Activated CD8-positive, alpha-beta memory T cell treated with anti-CD3 and anti-CD28 coated beads, Interleukin-2, amount 50 U/mL, for 48 hours (primary cell): ENCODE results near the gene PAIP1.
"Not testable (repeated sequence)": the region's sequence is repeated elsewhere in the genome, so short reads cannot be mapped to it uniquely, and the experiment has no call there.

Source experiments
- DNase-seq: peaks from one replicate; pipeline ENCODE4 v3.0.0-alpha.2; 2020

The PAIP1 gene, protein sequence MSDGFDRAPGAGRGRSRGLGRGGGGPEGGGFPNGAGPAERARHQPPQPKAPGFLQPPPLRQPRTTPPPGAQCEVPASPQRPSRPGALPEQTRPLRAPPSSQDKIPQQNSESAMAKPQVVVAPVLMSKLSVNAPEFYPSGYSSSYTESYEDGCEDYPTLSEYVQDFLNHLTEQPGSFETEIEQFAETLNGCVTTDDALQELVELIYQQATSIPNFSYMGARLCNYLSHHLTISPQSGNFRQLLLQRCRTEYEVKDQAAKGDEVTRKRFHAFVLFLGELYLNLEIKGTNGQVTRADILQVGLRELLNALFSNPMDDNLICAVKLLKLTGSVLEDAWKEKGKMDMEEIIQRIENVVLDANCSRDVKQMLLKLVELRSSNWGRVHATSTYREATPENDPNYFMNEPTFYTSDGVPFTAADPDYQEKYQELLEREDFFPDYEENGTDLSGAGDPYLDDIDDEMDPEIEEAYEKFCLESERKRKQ

DNA sequence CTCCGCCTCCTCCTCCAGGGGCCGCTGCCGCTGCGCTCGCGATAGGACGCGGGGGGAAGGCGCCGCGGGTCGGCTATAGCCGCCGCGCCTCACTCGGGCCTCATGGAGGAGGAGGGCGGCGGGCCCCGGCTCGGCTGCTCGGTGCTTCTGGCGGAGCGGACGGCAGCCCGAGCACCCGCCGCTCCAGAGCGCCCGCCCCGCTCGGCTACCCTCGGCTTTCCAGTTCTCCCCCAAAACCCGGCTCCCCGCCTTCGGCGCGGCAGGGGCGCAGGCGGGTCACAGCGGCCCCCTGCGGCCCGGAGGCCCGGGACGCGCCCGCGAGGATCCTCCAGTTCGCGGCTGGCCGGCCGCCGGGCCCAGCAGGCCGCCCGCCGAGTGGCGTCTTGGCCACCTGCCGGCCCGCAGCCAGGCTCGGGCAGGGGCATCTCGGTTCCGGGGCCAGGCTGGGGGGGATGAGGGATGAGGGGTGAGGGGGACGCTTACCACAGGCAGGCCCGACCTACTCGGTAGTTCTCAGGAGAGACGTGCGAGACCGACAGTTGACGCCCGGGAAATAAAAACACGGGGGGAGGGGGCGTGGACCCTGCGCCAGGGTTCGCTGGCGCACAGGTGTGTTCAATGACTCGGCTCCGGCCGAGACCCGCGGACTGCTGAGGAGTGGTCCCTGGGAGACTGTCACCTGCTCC is at the start of gene PAIP1:
PAIP1 (minus strand) TSS at position 221 of the 686 bp plus-strand sequence. CDS start 231 bp downstream, outside the sequence.
- peak; percentile 90 for DNase-seq

GRCh38 chr5:43606351-43606750 is 49.5 kb upstream of the PAIP1 start:
- DNase-seq: no peak

- DNase-seq: no peak
These were observed 47.8 kb upstream of the PAIP1 start for GRCh38 chr5:43604699-43605098.

DNA sequence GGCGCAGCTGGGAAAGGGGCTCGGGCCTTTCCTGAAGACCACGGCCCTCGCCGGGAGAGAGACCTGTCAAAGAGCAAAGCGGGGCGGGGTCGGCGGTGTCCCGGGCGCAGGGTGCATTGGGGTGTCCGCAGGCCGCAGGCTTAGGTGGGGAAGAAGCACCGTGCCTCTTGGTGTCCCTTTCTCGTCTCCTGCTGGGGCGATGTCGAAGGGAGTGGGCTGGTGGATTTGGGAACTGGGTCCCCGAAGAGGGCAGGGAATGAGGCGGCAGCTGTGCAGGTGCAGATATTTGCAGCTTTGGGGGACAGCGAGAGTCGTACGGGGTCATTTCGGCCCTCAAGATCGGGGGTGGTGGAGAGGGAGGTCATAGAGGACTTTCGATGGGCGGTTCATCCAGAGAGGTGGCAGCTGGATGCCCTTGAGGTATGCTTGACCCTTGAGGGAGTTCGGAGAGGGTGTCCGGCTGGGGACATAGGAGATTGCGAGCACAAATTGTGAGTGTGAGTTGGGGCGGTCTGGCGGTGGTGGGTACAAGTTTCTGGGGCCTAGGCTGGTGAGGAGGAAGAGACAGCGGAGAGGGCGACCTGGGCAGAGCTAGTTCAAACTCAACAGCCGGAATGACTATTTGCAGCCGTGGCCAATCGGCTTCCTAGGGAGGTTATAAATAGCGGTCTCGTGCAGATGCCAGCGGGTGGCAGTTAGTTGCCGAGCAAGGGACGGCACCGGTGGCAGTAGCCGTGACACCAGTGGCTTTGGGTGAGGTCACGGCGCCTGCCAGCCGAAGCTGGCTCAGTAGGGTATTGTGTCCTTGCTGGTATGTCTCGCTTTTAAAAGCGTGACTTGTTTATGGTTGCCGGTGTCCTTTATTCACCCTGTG is 46.7 kb upstream of the PAIP1 start:
- peak; percentile 83 for DNase-seq

- peak; percentile 90 for DNase-seq
These were observed 45.8 kb upstream of the PAIP1 start, which contains the start of gene NNT for GRCh38 chr5:43602461-43603343. Gene NNT, plus strand, starts transcription at chr5:43603180. Its CDS starts 6,016 bp downstream, at chr5:43609196.

GRCh38 chr5:43601454-43602260 is 44.8 kb upstream of the PAIP1 start:
- no peak for DNase-seq

GRCh38 chr5:43598927-43599326 is 42.0 kb upstream of the PAIP1 start:
- DNase-seq: not testable (repeated sequence)

GRCh38 chr5:43592363-43592762 is 35.5 kb upstream of the PAIP1 start:
- DNase-seq: no peak

- DNase-seq: no peak
These were observed 33.8 kb upstream of the PAIP1 start for GRCh38 chr5:43590700-43591099.

- no peak for DNase-seq
These were observed 32.4 kb upstream of the PAIP1 start for GRCh38 chr5:43589310-43589709.

GRCh38 chr5:43588842-43589241 is 32.0 kb upstream of the PAIP1 start:
- no peak for DNase-seq

DNA sequence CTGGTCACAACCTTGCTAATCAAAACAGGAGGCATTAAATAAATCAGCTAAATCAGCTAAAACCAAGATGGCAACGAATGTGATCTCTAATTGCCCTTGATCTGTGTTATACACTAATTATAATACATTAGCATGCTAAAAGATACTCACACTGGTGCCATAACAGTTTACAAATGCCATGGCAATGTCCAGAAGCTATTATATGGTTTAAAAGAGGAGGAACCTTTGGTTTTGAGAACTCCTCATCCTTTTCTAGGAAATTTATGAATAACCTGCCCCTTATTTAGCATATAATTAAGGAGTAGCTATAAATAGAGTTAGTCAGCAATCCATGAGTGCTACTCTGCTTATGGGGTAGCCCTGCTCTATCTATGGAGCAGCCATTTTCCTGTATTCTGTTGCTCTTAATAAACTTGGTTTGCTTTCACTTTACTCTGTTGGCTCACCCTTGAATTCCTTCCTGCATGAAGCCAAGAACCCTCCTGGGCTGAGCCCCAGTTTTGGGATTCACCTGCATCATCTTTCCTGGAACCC is 27.4 kb upstream of the PAIP1 start:
- no peak for DNase-seq

DNA sequence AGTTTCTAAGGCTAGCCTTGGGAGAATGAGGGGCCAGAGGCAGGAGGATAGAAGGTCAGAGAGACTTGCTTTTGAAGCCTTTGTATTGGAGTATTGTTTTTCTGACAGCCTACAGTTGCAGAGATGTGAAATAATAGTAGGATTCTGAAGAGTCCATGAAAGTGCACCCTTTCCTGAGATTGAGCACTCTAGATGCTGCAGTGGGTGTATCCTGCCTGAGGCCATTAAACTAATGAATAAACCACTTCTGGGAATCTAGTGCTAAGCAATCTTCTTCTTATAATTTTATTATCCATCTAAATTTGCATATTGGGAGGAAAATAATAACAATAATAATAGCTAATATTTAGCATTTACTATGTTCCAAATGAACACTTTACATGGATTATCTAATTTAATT is 26.8 kb upstream of the PAIP1 start:
- no peak for DNase-seq

GRCh38 chr5:43582082-43583005 is 25.5 kb upstream of the PAIP1 start:
- DNase-seq: no peak

DNA sequence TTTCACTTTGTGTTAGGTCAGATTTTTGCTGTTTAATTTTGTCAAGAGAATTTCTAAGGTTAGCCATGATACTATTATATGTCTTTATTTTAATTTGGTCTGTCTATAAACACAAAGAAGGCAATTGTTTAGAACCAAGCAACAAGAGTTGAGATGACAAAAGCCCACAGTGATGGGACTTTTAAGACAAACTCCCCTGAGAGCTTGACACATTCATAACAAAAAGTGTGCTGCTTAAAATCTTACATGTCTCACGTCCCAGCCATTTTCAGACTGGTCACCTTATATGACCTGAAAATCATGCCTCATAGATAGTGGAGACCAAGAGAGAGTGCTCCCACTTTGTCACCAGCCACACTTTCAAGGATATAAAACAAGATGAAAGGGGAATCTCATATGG is 24.5 kb upstream of the PAIP1 start:
- no peak for DNase-seq

DNA sequence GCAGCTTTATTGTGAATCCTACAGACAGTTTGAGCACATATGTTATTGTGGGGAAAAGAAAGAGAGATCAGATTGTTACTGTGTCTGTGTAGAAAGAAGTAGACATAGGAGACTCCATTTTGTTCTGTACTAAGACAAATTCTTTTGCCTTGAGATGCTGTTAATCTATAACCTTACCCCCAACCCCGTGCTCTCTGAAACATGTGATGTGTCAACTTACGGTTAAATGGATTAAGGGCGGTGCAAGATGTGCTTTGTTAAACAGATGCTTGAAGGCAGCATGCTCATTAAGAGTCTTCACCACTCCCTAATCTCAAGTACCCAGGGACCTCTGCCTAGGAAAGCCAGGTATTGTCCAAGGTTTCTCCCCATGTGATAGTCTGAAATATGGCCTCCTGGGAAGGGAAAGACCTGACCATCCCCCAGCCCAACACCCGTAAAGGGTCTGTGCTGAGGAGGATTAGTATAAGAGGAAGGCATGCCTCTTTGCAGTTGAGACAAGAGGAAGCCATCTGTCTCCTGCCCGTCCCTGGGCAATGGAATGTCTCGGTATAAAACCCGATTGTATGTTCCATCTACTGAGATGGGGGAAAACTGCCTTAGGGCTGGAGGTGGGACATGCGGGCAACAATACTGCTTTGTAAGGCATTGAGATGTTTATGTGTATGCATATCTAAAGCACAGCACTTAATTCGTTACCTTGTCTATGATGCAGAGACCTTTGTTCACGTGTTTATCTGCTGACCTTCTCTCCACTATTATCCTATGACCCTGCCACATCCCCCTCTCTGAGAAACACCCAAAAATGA is 23.7 kb upstream of the PAIP1 start:
- DNase-seq: not testable (repeated sequence)

GRCh38 chr5:43573058-43573457 is 16.2 kb upstream of the PAIP1 start:
- no peak for DNase-seq

GRCh38 chr5:43572357-43572756 is 15.5 kb upstream of the PAIP1 start:
- DNase-seq: no peak

DNA sequence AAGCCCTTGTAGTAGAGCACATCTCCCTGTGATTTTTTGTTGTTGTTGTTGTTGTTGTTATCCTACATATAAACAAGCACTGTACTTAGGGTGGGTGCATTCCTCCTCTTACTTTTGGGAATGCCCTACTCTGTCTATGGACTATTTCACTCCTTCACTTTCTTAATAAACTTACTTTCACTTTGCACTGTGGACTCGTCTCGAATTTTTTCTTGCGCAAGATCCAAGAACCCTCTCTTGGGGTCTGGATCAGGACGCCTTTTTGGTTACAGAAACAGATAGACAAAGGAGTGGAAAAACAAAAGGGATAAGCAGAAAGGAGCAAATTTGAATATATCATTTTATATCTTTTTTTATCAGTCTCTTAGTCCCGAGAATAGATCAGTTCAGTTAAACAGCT is 14.4 kb upstream of the PAIP1 start:
- DNase-seq: no peak
